ENCODE data around the gene CSAD.
A peak's percentile ranks its signal among the peaks of the same experiment; 100 is the strongest.
"Not testable (repeated sequence)": the region's sequence is repeated elsewhere in the genome, so short reads cannot be mapped to it uniquely, and the experiment has no call there.

CSAD gene

DNA sequence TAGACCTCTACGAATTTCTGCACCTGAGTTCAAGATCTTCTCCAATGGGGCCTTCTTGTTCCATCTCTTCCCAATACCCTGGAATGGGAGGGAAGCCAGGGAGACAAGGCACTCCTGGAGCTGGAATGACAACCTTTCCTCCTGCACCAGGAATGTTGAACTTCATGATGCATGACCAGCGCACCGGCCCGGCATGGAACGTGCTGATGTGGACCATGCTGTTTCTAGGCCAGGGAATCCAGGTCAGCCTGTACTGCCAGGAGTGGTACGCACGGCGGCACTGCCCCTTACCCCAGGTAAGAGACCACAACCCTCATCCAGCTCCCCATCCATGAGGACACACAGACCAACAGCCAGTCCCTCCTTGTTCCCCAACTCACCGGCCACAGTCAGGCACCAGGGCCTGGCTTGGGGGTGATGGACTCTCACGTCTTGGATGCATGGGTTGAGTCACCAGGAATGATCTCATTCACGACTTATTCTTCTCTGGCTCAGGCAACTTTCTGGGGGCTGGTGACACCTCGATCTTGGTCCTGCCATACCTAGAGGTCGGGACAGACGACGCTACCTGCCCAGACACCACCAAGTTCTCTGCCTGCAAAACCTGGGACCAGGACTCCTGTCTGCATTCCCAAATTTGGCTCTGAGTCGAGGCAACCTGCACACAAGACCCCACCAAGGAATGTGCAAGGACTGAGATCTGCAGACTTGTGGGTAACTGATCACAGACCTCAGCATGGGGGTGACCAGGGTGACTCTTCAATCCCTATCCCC, 57.0 kb downstream of the CSAD start:
- no peaks in the 10 kb centered on the region for H3K9me3 Mint-ChIP-seq
- no peaks in the 10 kb centered on the region for H3K4me1 Mint-ChIP-seq
- no peak for ATAC-seq
- no peak overlapping the region for H3K27ac Mint-ChIP-seq
- no peak for DNase-seq
- no peaks in the 10 kb centered on the region for H3K27me3 Mint-ChIP-seq
- no peak overlapping the region for H3K4me3 Mint-ChIP-seq

GRCh38 chr12:53122961-53123468, 57.7 kb downstream of the CSAD start:
- Mint-ChIP-seq H3K4me3 (no peak overlapping the region), H3K4me1 (no peaks in the 10 kb centered on the region), H3K27me3 (no peaks in the 10 kb centered on the region), H3K27ac (peak overlapping the region in 1 of 2 donors; percentile 77), H3K9me3 (no peaks in the 10 kb centered on the region)
- ATAC-seq (no peak), DNase-seq (no peak)

DNA sequence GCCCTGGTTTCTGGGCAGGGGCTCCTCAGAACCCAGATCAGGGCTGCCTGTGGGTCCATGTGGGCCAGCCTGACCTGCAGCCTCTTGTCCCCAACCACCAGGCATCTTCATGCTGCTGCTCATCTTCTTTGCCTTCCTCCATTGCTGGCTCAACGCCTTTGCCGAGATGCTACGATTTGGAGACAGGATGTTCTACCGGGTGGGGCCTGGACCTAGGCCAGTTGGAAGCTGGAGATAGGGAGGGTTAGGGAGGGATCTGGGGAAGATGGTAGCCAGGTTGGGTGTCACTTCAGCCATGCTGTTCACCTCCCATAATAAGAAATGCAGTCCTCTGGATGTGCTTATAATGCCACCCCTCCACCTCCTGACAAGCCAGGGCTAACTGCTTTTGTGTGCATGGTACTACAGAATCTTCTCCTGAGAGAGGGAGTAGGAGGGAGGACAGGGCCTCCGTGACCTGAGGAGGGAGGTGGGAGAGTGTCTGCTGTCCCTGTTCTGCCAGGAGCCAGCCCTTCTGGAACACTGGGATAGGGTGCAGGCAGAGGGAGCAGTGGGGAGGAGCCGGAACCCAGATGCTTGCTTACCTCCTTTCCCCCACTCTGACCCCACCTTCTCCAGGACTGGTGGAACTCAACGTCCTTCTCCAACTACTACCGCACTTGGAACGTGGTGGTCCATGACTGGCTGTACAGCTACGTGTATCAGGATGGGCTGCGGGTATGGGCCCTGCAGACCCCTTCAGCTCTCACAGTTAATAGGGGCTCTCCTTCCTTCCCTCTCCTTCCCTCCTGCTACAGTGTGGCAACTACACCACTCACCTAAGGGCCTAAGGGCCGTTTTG, 59.8 kb downstream of the CSAD start:
- Mint-ChIP-seq H3K27ac (no peak overlapping the region), H3K27me3 (no peaks in the 10 kb centered on the region), H3K4me1 (no peaks in the 10 kb centered on the region), H3K9me3 (no peaks in the 10 kb centered on the region), H3K4me3 (no peak overlapping the region)
- DNase-seq: no peak
- ATAC-seq: no peak

DNA sequence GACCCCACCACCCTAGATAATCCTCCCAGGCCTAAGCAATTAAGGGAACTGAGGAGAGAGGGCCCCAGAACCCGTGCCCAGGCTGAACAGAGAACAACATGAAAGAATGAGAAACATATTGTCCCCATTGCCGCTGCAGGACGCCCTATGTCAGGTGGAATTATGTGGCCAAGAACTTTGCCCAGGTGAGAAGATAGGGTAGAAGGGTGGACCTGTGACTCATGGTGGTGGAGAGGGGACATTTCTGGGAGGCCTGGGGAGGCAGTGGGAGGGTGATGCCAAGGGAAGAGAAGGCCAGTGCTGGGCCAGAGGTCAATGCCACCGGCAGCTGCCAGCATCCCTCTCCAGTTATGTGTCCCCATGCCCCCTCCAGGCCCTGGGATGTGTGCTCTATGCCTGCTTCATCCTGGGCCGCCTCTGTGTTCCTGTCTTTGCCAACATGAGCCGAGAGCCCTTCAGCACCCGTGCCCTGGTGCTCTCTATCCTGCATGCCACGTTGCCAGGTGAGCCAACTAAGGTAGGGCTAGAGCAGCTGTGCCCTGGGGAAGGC, 61.9 kb downstream of the CSAD start:
- Mint-ChIP-seq H3K9me3 (no peaks in the 10 kb centered on the region), H3K27ac (no peak overlapping the region), H3K4me1 (no peaks in the 10 kb centered on the region), H3K4me3 (no peak overlapping the region), H3K27me3 (no peaks in the 10 kb centered on the region)
- no peak for DNase-seq
- no peak for ATAC-seq

- Mint-ChIP-seq H3K4me3 (no peak overlapping the region), H3K27me3 (no peaks in the 10 kb centered on the region), H3K4me1 (no peaks in the 10 kb centered on the region), H3K9me3 (no peaks in the 10 kb centered on the region), H3K27ac (peak overlapping the region; percentile 27 to 39)
- ATAC-seq (no peak), DNase-seq (no peak)
These were observed 64.7 kb downstream of the CSAD start for GRCh38 chr12:53115891-53116648.

DNA sequence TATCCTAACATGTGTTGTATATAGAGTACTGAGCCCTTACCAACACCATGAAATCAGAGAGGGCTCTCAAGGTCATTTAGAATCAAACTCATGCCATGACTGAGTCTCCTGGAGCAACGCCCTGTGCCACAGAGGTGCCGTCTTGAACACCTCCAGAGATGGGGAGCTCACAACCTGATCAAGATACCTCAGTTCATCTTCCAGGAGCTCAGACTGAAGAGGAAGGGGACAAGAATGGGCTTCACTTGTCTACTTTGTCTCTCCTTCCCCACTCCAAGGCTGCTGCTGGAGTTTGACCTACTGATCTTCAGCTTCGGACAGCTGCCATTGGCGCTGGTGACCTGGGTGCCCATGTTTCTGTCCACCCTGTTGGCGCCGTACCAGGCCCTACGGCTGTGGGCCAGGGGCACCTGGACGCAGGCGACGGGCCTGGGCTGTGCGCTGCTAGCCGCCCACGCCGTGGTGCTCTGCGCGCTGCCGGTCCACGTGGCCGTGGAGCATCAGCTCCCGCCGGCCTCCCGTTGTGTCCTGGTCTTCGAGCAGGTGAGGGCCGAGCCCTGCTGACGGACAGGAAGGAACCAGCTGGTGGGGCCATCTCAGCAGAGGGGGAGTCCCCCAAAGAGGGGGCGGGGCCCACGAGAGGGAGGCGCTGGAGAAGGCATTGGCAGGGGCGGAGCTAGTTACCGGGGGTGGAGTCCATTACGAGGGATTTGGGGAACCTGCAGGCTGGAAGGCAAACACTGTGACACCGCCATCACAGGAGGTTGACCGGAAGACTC, 65.4 kb downstream of the CSAD start:
- no peak overlapping the region for H3K27ac Mint-ChIP-seq
- no peak for DNase-seq
- no peak overlapping the region for H3K4me3 Mint-ChIP-seq
- ATAC-seq: no peak
- H3K4me1 Mint-ChIP-seq: no peaks in the 10 kb centered on the region
- H3K9me3 Mint-ChIP-seq: no peaks in the 10 kb centered on the region
- no peaks in the 10 kb centered on the region for H3K27me3 Mint-ChIP-seq

GRCh38 chr12:53113951-53114350, 66.8 kb downstream of the CSAD start:
- no peak for ATAC-seq
- no peak overlapping the region for H3K4me3 Mint-ChIP-seq
- no peak overlapping the region for H3K27ac Mint-ChIP-seq
- DNase-seq: no peak
- no peaks in the 10 kb centered on the region for H3K9me3 Mint-ChIP-seq
- no peaks in the 10 kb centered on the region for H3K4me1 Mint-ChIP-seq
- H3K27me3 Mint-ChIP-seq: no peaks in the 10 kb centered on the region

DNA sequence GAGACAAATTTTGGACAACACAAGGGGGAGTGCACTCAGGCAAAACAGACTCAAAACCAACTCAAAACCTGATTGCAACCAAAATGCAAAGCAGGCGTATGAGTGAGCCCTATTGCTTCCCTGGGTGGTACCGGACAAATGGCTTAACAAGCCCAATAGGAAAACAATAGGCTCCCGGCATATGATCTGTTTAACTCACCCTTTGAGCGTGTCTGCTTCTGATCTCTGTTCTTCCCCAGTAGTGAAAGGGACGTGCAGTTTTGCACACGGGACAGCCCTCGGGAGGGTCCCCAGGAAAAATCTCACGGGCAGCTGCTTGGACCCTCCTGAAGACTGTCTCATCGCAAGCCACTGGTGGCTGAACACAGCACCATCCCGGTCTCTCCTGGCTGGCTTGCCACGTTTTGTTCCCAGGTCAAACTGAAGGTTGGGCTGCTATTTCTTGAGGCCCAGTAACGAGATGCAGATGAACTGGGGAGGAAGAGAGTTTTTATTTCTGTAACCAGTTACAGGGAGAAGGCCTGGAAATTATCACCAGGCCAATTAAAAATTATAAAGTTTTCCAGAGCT, 67.5 kb downstream of the CSAD start:
- H3K4me3 Mint-ChIP-seq: no peak overlapping the region
- DNase-seq: no peak
- no peak overlapping the region for H3K27ac Mint-ChIP-seq
- ATAC-seq: no peak
- no peaks in the 10 kb centered on the region for H3K4me1 Mint-ChIP-seq
- H3K9me3 Mint-ChIP-seq: no peaks in the 10 kb centered on the region
- H3K27me3 Mint-ChIP-seq: no peaks in the 10 kb centered on the region

- DNase-seq, ATAC-seq, H3K27ac Mint-ChIP-seq, H3K9me3 Mint-ChIP-seq, H3K27me3 Mint-ChIP-seq, H3K4me3 Mint-ChIP-seq, H3K4me1 Mint-ChIP-seq: not testable (repeated sequence)
These were observed 68.3 kb downstream of the CSAD start for GRCh38 chr12:53112431-53112830.
